ENCODE data around the gene PLAAT1. TPM values are rescaled to one million over a fixed set of nuclear protein-coding genes. Genes with fewer than 3 reads are reported as not detected.

Gene PLAAT1
- total RNA-seq, 1 experiment from 2014 or later = not detected

GRCh38 chr3:193313061-193313958, 72.3 kb downstream of the PLAAT1 start:
- no TSS peak for BruUV-seq (replicated peaks)
- intact Hi-C loops (cut with micrococcal nuclease) = no loop called here
- ChIA-PET POLR2A (no interaction called here), RAD21 (ENCODE audit: low non-redundant PET in 1 of 2, low total read pairs in 2 of 2, uncharacterized antibody in 2 of 2, unreplicated experiment in 2 of 2) (interaction anchor here in 1 of 2 experiments (0.6 kb wide), 1 partner anchor 34 kb away, joined by 7 read pairs; no protein-coding TSS in a partner anchor), CTCF (no interaction called here)
- H3K4me3 ChIP-seq (replicated peaks in 1 of 2; ENCODE audit: low read depth in 1 of 2, low read length in 2 of 2) = no peak overlapping the region
- no peaks in the 10 kb centered on the region for H3K9me2 ChIP-seq (ENCODE audit: insufficient read depth)
- H3K4me1 ChIP-seq (ENCODE audit: control insufficient read depth in 1 of 2, insufficient read depth in 2 of 2, low read length in 2 of 2) = no peaks in the 10 kb centered on the region
- ATAC-seq (no peak), DNase-seq (ENCODE audit: low read depth, low spot score) (no peak)
- peaks cover 22% of the 10 kb centered on the region for H3K27me3 ChIP-seq (ENCODE audit: insufficient read depth, low read length)
- H3K9ac ChIP-seq (ENCODE audit: low read length) = no peak overlapping the region
- H3K79me2 ChIP-seq (ENCODE audit: insufficient read depth, low read length) = no peaks in the 10 kb centered on the region
- TF ChIP-seq CBX3 (IDR thresholded peaks at IDR 0.05; ENCODE audit: low read depth) (no peak), REST (IDR thresholded peaks at IDR 0.05; ENCODE audit: low read depth) (no peak), POLR2AphosphoS5 (IDR thresholded peaks at IDR 0.05; ENCODE audit: low read depth, low read length) (no peak), ELF1 (IDR thresholded peaks at IDR 0.05; ENCODE audit: borderline replicate concordance, low read depth) (no peak), EZH2phosphoT487 (IDR thresholded peaks at IDR 0.05; ENCODE audit: borderline replicate concordance) (no peak)
- TF ChIP-seq, protein P1, sequence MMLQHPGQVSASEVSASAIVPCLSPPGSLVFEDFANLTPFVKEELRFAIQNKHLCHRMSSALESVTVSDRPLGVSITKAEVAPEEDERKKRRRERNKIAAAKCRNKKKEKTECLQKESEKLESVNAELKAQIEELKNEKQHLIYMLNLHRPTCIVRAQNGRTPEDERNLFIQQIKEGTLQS (IDR thresholded peaks at IDR 0.05) = no peak
- TF ChIP-seq, protein P2, sequence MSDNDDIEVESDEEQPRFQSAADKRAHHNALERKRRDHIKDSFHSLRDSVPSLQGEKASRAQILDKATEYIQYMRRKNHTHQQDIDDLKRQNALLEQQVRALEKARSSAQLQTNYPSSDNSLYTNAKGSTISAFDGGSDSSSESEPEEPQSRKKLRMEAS (IDR thresholded peaks at IDR 0.05) = no peak
- no peaks in the 10 kb centered on the region for H3K36me3 ChIP-seq (ENCODE audit: control insufficient read depth in 1 of 2, insufficient read depth in 2 of 2, low read length in 2 of 2)
- H3K27ac ChIP-seq (ENCODE audit: low read depth, low read length) = no peak overlapping the region
- no peaks in the 10 kb centered on the region for H3K9me3 ChIP-seq (ENCODE audit: control insufficient read depth in 1 of 2, insufficient read depth in 1 of 2, low read depth in 1 of 2, low read length in 2 of 2)
- H3K4me2 ChIP-seq (ENCODE audit: low read length) = no peak overlapping the region
- no peaks in the 10 kb centered on the region for H4K20me1 ChIP-seq (ENCODE audit: insufficient read depth)
- no peak overlapping the region for H2AFZ ChIP-seq (ENCODE audit: low read depth, low read length, poor library complexity, severe bottlenecking)
